ENCODE results near the gene TMEM181.

DNA sequence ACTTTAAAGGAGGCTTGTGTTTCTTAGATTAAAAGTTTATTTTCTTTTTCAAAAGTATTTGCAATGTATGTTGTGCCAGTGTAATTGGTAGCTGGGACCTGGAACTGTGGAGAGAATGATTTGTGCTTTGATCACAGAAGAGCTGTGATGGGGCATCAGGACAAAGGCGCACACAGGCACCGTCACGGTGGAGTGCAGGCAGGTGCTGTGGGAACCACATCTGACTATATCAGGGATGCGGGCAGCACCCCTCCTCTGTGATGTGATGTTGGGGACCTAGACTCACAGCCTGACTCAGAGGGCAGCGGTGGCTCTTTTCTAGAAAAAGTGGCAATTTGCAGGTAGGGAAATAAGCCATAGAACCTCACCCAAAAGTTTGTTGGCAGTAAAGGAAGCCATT, 124.4 kb downstream of the TMEM181 start:
- TF ChIP-seq, protein P1, sequence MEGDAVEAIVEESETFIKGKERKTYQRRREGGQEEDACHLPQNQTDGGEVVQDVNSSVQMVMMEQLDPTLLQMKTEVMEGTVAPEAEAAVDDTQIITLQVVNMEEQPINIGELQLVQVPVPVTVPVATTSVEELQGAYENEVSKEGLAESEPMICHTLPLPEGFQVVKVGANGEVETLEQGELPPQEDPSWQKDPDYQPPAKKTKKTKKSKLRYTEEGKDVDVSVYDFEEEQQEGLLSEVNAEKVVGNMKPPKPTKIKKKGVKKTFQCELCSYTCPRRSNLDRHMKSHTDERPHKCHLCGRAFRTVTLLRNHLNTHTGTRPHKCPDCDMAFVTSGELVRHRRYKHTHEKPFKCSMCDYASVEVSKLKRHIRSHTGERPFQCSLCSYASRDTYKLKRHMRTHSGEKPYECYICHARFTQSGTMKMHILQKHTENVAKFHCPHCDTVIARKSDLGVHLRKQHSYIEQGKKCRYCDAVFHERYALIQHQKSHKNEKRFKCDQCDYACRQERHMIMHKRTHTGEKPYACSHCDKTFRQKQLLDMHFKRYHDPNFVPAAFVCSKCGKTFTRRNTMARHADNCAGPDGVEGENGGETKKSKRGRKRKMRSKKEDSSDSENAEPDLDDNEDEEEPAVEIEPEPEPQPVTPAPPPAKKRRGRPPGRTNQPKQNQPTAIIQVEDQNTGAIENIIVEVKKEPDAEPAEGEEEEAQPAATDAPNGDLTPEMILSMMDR (conservative IDR thresholded peaks at IDR 0.05 in 1 of 2, IDR thresholded peaks at IDR 0.05 in 1 of 2; ENCODE audit: low read depth in 1 of 2, low read length in 2 of 2) = no peak
- TF ChIP-seq EZH2 (IDR thresholded peaks at IDR 0.05; ENCODE audit: low read length, missing control alignments) = no peak

Data from fibroblast of lung (primary cell).